Right atrium auricular region (tissue), 2 donors: ENCODE results near the gene MAP2. TPM values are rescaled to one million over a fixed set of nuclear protein-coding genes. Genes with fewer than 3 reads are reported as not detected.

Experiments used
- DNase-seq: peaks from one replicate; pipeline ENCODE4 v3.0.0-alpha.2; 2019; ENCODE audit warnings: low spot score
- H3K27ac ChIP-seq, 2 donors: fragments of 200-600 bp; sonication (generic); 1 replicate in 1 of 2; 2 replicates in 1 of 2; pipeline ENCODE4 v1.5.1; 2016 to 2019
- H3K27me3 ChIP-seq, 2 donors: fragments of 200-600 bp; sonication (generic); one replicate each; pipeline versions ENCODE4 v1.5.1 to v1.6.0; 2017 to 2019
- H3K36me3 ChIP-seq: fragments of 200-600 bp; sonication (generic); one replicate; pipeline ENCODE4 v1.5.1; 2016
- H3K4me1 ChIP-seq, 2 donors: fragments of 200-600 bp; sonication (generic); one replicate each; pipeline versions ENCODE4 v1.5.1 to v1.6.0; 2017 to 2019
- H3K4me3 ChIP-seq, 2 donors: fragments of 200-600 bp; sonication (generic); 1 replicate in 1 of 2; 2 replicates in 1 of 2; pipeline ENCODE4 v1.5.1; 2017 to 2019; ENCODE audit warnings: mild to moderate bottlenecking in 1 of 2, moderate library complexity in 1 of 2
- H3K9me3 ChIP-seq, 2 donors: fragments of 200-600 bp; sonication (generic); one replicate each; pipeline ENCODE4 v1.5.1; 2019
- CTCF ChIP-seq, 2 donors: fragments of 200-600 bp; sonication (generic); IDR thresholded peaks; one replicate each; pipeline ENCODE4 v1.5.1; 2019; ENCODE audit warnings: antibody characterized with exemption in 2 of 2
- total RNA-seq, 2 donors: library from RNA; depleted of rRNA; stranded (reverse); fragments of >200 nt; gene quantifications; one replicate each; pipeline ENCODE4 v1.1.0, GENCODE V29; 2016

The MAP2 gene
- total RNA-seq, 2 donors from 2014 or later, result 6.5 to 6.7 TPM

GRCh38 chr2:209638346-209638745, 214.5 kb downstream of the MAP2 start:
- no peak for DNase-seq
- Histone ChIP-seq H3K27ac (no peak overlapping the region), H3K4me1 (no peaks in the 10 kb centered on the region), H3K4me3 (no peak overlapping the region), H3K36me3 (no peaks in the 10 kb centered on the region), H3K9me3 (no peaks in the 10 kb centered on the region), H3K27me3 (no peaks in the 10 kb centered on the region)
- TF ChIP-seq CTCF (IDR thresholded peaks at IDR 0.05), result no peak

GRCh38 chr2:209640358-209640757, 216.5 kb downstream of the MAP2 start:
- DNase-seq, result no peak
- H3K27me3 ChIP-seq, result no peaks in the 10 kb centered on the region
- H3K4me3 ChIP-seq, result no peak overlapping the region
- no peak overlapping the region for H3K27ac ChIP-seq
- H3K9me3 ChIP-seq, result no peaks in the 10 kb centered on the region
- H3K36me3 ChIP-seq, result no peaks in the 10 kb centered on the region
- H3K4me1 ChIP-seq, result no peaks in the 10 kb centered on the region
- no peak for TF ChIP-seq CTCF (IDR thresholded peaks at IDR 0.05)

- DNase-seq, result no peak
- H3K27ac ChIP-seq, result no peak overlapping the region
- no peak overlapping the region for H3K4me3 ChIP-seq
- no peaks in the 10 kb centered on the region for H3K36me3 ChIP-seq
- no peaks in the 10 kb centered on the region for H3K4me1 ChIP-seq
- no peaks in the 10 kb centered on the region for H3K27me3 ChIP-seq
- no peaks in the 10 kb centered on the region for H3K9me3 ChIP-seq
- no peak for TF ChIP-seq CTCF (IDR thresholded peaks at IDR 0.05)
Observed at GRCh38 chr2:209642146-209642820, 218.4 kb downstream of the MAP2 start.

- Histone ChIP-seq H3K4me1 (no peaks in the 10 kb centered on the region), H3K27me3 (no peaks in the 10 kb centered on the region), H3K36me3 (no peaks in the 10 kb centered on the region), H3K4me3 (no peak overlapping the region), H3K9me3 (no peaks in the 10 kb centered on the region), H3K27ac (no peak overlapping the region)
- no peak for DNase-seq
- TF ChIP-seq CTCF (IDR thresholded peaks at IDR 0.05), result no peak
Observed at GRCh38 chr2:209644842-209645241, 221.0 kb downstream of the MAP2 start.

GRCh38 chr2:209648714-209649113, 224.9 kb downstream of the MAP2 start:
- H3K4me3 ChIP-seq, result no peak overlapping the region
- H3K36me3 ChIP-seq, result no peaks in the 10 kb centered on the region
- DNase-seq, result no peak
- H3K4me1 ChIP-seq, result no peaks in the 10 kb centered on the region
- no peak for TF ChIP-seq CTCF (IDR thresholded peaks at IDR 0.05)
- H3K27me3 ChIP-seq, result no peaks in the 10 kb centered on the region
- no peak overlapping the region for H3K27ac ChIP-seq
- no peaks in the 10 kb centered on the region for H3K9me3 ChIP-seq

GRCh38 chr2:209653134-209653533, 229.3 kb downstream of the MAP2 start:
- H3K27me3 ChIP-seq, result no peaks in the 10 kb centered on the region
- no peaks in the 10 kb centered on the region for H3K36me3 ChIP-seq
- H3K4me1 ChIP-seq, result no peaks in the 10 kb centered on the region
- H3K9me3 ChIP-seq, result no peaks in the 10 kb centered on the region
- no peak for DNase-seq
- H3K4me3 ChIP-seq, result no peak overlapping the region
- TF ChIP-seq CTCF (IDR thresholded peaks at IDR 0.05), result no peak
- no peak overlapping the region for H3K27ac ChIP-seq
